SK-N-SH (cell line): ENCODE data around the gene CDC42EP3. TPM values are rescaled to one million over a fixed set of nuclear protein-coding genes. Genes with fewer than 3 reads are reported as not detected.

Experiments used
- CTCF ChIA-PET: fragments of 300-600, 350-600 bp; formaldehyde crosslinking; extraction: SDS; loops from one replicate; lab custom pipeline; 2021; lab: Yijun Ruan, JAX
- POLR2A ChIA-PET: fragments of 350-600 bp; sonication (Branson Sonifier 250); formaldehyde crosslinking; extraction: SDS; loops from one replicate; lab custom pipeline; 2020; ENCODE audit warnings: antibody characterized with exemption, inconsistent platforms; lab: Yijun Ruan, JAX
- DNase-seq: peaks from one replicate; pipeline ENCODE4 v3.0.0; 2012
- H2AFZ ChIP-seq: fragments of 200-600 bp; sonication (generic); 2 replicates; pipeline ENCODE4 v1.8.1; 2016; ENCODE audit warnings: antibody characterized with exemption, mild to moderate bottlenecking, low read depth
- H3F3A ChIP-seq: fragments of 200-600 bp; sonication (generic); replicated peaks from 2 replicates; pipeline ENCODE3; 2016; ENCODE audit warnings: antibody characterized with exemption, mild to moderate bottlenecking; ENCODE audit not compliant: insufficient read depth
- H3K27ac ChIP-seq, 2 experiments: fragments of 200-500 bp in 1 of 2; fragments of 200-600 bp in 1 of 2; sonication (Bioruptor generic) in 1 of 2; sonication (generic), shearing (Covaris generic) in 1 of 2; 2 replicates each; pipeline versions ENCODE4 v1.5.1 to v1.6.1; 2014 to 2016; ENCODE audit warnings: low read depth in 2 of 2, inconsistent platforms in 1 of 2, low read length in 1 of 2, mild to moderate bottlenecking in 1 of 2, mixed read lengths in 1 of 2
- H3K27me3 ChIP-seq: fragments of 200-600 bp; sonication (generic), shearing (Covaris generic); 2 replicates; pipeline ENCODE4 v1.6.1; 2016; ENCODE audit warnings: mixed run types; ENCODE audit not compliant: insufficient read depth
- H3K36me3 ChIP-seq, 2 experiments: fragments of 200-500 bp in 1 of 2; fragments of 200-600 bp in 1 of 2; sonication (Bioruptor generic) in 1 of 2; sonication (generic) in 1 of 2; replicated peaks in 1 of 2; 2 replicates each; pipeline versions ENCODE3 to v1.5.1; 2014 to 2016; ENCODE audit warnings: low read length in 1 of 2, mild to moderate bottlenecking in 1 of 2; ENCODE audit not compliant: insufficient read depth in 2 of 2, control insufficient read depth in 1 of 2
- H3K4me1 ChIP-seq, 2 experiments: fragments of 200-500 bp in 1 of 2; fragments of 200-600 bp in 1 of 2; sonication (Bioruptor generic) in 1 of 2; sonication (generic), shearing (Covaris generic) in 1 of 2; 2 replicates each; pipeline versions ENCODE4 v1.5.1 to v1.6.1; 2014 to 2016; ENCODE audit warnings: low read depth in 1 of 2, low read length in 1 of 2, mixed run types in 1 of 2; ENCODE audit not compliant: insufficient read depth in 2 of 2, control insufficient read depth in 1 of 2
- H3K4me2 ChIP-seq: fragments of 200-600 bp; sonication (generic), shearing (Covaris generic); 2 replicates; pipeline ENCODE4 v1.6.1; 2017; ENCODE audit warnings: mixed run types
- H3K4me3 ChIP-seq, 2 experiments: fragments of 200-500 bp in 1 of 2; fragments of 200-600 bp in 1 of 2; sonication (Bioruptor generic) in 1 of 2; sonication (generic), shearing (Covaris generic) in 1 of 2; 2 replicates each; pipeline versions ENCODE4 v1.5.1 to v1.8.1; 2014 to 2016; ENCODE audit warnings: low read depth in 2 of 2, inconsistent platforms in 1 of 2, low read length in 1 of 2, mild to moderate bottlenecking in 1 of 2, mixed read lengths in 1 of 2, moderate library complexity in 1 of 2
- H3K79me2 ChIP-seq: fragments of 200-600 bp; sonication (generic); 2 replicates; pipeline ENCODE4 v1.8.1; 2017; ENCODE audit warnings: mild to moderate bottlenecking; ENCODE audit not compliant: insufficient read depth
- H3K9ac ChIP-seq: fragments of 200-600 bp; sonication (generic); 2 replicates; pipeline ENCODE4 v1.6.1; 2017; ENCODE audit warnings: mixed run types
- H3K9me2 ChIP-seq: fragments of 200-600 bp; sonication (generic); 2 replicates; pipeline ENCODE4 v1.6.1; 2017; ENCODE audit warnings: mixed run types
- H3K9me3 ChIP-seq: fragments of 200-600 bp; sonication (generic); 2 replicates; pipeline ENCODE4 v1.6.1; 2017; ENCODE audit warnings: mixed run types, mild to moderate bottlenecking, moderate library complexity
- H4K20me1 ChIP-seq: fragments of 200-600 bp; sonication (generic); 2 replicates; pipeline ENCODE4 v1.6.1; 2017; ENCODE audit warnings: mild to moderate bottlenecking, mixed run types; ENCODE audit not compliant: insufficient read depth
- CHD2 ChIP-seq: fragments of 150-350 bp; IDR thresholded peaks from 2 replicates; pipeline ENCODE4 v1.6.1; 2018; ENCODE audit warnings: low read length; ENCODE audit not compliant: partially characterized antibody
- CTCF ChIP-seq: fragments of 200-600 bp; sonication (generic); IDR thresholded peaks from 2 replicates; pipeline ENCODE4 v1.6.1; 2017; ENCODE audit warnings: antibody characterized with exemption, mild to moderate bottlenecking, moderate library complexity
- ELF1 ChIP-seq: IDR thresholded peaks from 2 replicates; pipeline ENCODE4 v1.4.0; 2012
- EP300 ChIP-seq, 2 experiments: IDR thresholded peaks; 2 replicates each; pipeline versions ENCODE4 v1.4.0 to v1.6.1; 2012; ENCODE audit warnings: borderline replicate concordance in 1 of 2, low read depth in 1 of 2, low read length in 1 of 2
- GABPA ChIP-seq: IDR thresholded peaks from 2 replicates; pipeline ENCODE4 v1.4.0; 2012; ENCODE audit warnings: low read depth, mild to moderate bottlenecking
- JUND ChIP-seq: IDR thresholded peaks from 2 replicates; pipeline ENCODE4 v1.4.0; 2012
- NFIC ChIP-seq: IDR thresholded peaks from 2 replicates; pipeline ENCODE4 v1.4.0; 2012; ENCODE audit warnings: borderline replicate concordance
- PBX3 ChIP-seq: IDR thresholded peaks from 2 replicates; pipeline ENCODE4; 2012
- POLR2AphosphoS5 ChIP-seq: IDR thresholded peaks from 2 replicates; pipeline ENCODE4 v1.6.1; 2012; ENCODE audit warnings: low read depth, low read length
- RAD21 ChIP-seq: IDR thresholded peaks from 2 replicates; pipeline ENCODE4 v1.6.1; 2012; ENCODE audit warnings: mild to moderate bottlenecking, low read length
- RCOR1 ChIP-seq: fragments of 150-350 bp; IDR thresholded peaks from 2 replicates; pipeline ENCODE4 v1.6.1; 2017; ENCODE audit warnings: antibody characterized with exemption, low read length
- RXRA ChIP-seq: IDR thresholded peaks from 2 replicates; pipeline ENCODE4 v1.4.0; 2012; ENCODE audit warnings: low read depth, mild to moderate bottlenecking, borderline replicate concordance
- SIN3A ChIP-seq: IDR thresholded peaks from 2 replicates; pipeline ENCODE4 v1.6.1; 2012; ENCODE audit warnings: low read depth, mild to moderate bottlenecking, low read length, moderate library complexity, borderline replicate concordance
- TEAD4 ChIP-seq: IDR thresholded peaks from 2 replicates; pipeline ENCODE4 v1.4.0; 2012; ENCODE audit warnings: mild to moderate bottlenecking, borderline replicate concordance; ENCODE audit not compliant: insufficient read depth
- USF1 ChIP-seq: IDR thresholded peaks from 2 replicates; pipeline ENCODE4 v1.4.0; 2012; ENCODE audit warnings: low read depth, borderline replicate concordance
- YY1 ChIP-seq: IDR thresholded peaks from 2 replicates; pipeline ENCODE4 v1.4.0; 2012; ENCODE audit warnings: low read depth, mild to moderate bottlenecking
- WGBS: methylation state at CpG from one replicate; pipeline ENCODE4 v1.1.6; 2017; ENCODE audit warnings: low lambda C conversion rate; 5-methylcytosine and 5-hydroxymethylcytosine counted together
- polyA plus RNA-seq, 3 experiments: library from polyadenylated mRNA; depleted of rRNA; stranded (reverse); fragments of >200 nt; gene quantifications; 2 replicates each; pipeline ENCODE4 v1.2.3, GENCODE V29; 2012
- TF ChIP-seq, protein P1 (sequence below): fragments of 150-350 bp; IDR thresholded peaks from 2 replicates; pipeline ENCODE4 v1.6.1; 2017; ENCODE audit warnings: antibody characterized with exemption, low read length, low read depth, borderline replicate concordance

Gene CDC42EP3
- polyA plus RNA-seq, 1 of the 3 experiments (the other 2 are of a cell fraction), result 87.5 TPM

DNA sequence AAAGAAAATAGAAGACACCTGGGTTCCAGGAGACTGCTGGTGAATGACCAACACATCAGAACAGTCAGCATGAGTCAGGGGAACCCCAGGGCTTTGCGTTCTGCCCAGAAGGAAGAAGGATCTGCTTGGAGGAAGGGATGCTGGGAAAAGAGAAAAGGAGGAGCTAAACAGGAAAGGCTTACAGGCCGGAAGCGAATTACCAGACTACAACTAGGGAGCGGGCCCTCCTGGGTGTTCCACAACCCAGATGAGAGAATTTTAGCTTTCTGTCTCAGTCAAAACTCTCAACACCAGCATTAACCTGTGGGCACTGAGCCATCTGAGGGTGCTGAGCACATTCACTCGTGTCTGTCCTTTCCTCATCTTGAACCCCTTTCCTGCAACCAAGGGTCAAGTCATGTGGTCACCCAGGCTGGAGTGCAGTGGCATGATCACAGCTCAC, 19.2 kb downstream of the CDC42EP3 start (continued):
- TF ChIP-seq, protein P1, sequence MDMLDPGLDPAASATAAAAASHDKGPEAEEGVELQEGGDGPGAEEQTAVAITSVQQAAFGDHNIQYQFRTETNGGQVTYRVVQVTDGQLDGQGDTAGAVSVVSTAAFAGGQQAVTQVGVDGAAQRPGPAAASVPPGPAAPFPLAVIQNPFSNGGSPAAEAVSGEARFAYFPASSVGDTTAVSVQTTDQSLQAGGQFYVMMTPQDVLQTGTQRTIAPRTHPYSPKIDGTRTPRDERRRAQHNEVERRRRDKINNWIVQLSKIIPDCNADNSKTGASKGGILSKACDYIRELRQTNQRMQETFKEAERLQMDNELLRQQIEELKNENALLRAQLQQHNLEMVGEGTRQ, result no peak
- no peak for TF ChIP-seq YY1
- TF ChIP-seq CTCF, result no peak
- peak in 1 of 2 experiments; percentile 67; a peak in 1 of 4 replicates for TF ChIP-seq EP300 (IDR thresholded peaks at IDR 0.05; ENCODE audit: borderline replicate concordance in 1 of 2, low read depth in 1 of 2, low read length in 1 of 2)
- no peak for TF ChIP-seq RCOR1
- TF ChIP-seq RXRA, result peak; percentile 59; the same call in 1 of the 2 replicates
- TF ChIP-seq JUND, result peak; percentile 84
- no peak for TF ChIP-seq TEAD4
- 0 out of 2 replicates have a peak, but pooled peaks have one; percentile 24 for TF ChIP-seq GABPA

DNA sequence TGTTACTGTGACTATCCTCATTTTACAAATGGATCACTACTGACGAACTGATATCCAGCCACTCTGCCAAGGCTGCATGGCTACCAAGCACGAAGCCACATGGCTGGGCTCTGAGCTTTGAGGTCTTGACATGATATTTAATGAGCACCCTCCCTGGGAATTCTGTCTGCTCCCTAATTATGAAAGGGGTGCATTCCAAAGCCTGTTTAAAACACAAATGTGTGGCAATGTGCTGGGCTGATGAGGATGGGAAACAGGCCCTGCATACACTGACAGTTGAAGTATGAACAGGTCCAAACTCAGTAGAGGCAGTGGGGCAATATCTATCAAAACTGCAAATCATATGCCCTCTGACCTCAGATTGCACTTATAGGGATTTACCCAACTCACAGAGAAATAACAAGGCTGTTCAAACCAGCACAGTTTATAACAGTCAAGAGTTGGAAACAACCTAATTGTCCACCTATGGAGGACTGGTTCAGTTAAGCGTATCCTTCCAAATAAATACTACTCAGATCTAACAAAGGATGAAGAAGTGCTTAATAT, 20.8 kb downstream of the CDC42EP3 start:
- 96% methylated on average over 3 of the region's 3 CpGs for WGBS
- H3K4me2 ChIP-seq, result no peak overlapping the region
- no peak overlapping the region for H2AFZ ChIP-seq
- POLR2A ChIA-PET, result no interaction called here
- H3K9me2 ChIP-seq, result no peaks in the 10 kb centered on the region
- no peak for DNase-seq
- H3K27ac ChIP-seq, result peak overlapping the region in 1 of 2 experiments; percentile 77; a peak in 2 of 4 replicates
- no peak overlapping the region for H3K4me3 ChIP-seq
- H3K79me2 ChIP-seq, result peaks cover 100% of the 10 kb centered on the region
- H3K9me3 ChIP-seq, result no peaks in the 10 kb centered on the region
- H3K27me3 ChIP-seq, result no peaks in the 10 kb centered on the region
- H4K20me1 ChIP-seq, result peaks cover 66% of the 10 kb centered on the region
- H3K9ac ChIP-seq, result no peak overlapping the region
- TF ChIP-seq SIN3A (no peak), USF1 (no peak)
- peaks cover 80% of the 10 kb centered on the region for H3F3A ChIP-seq
- peaks cover 56 to 74% of the 10 kb centered on the region in 2 experiments for H3K36me3 ChIP-seq
- peaks cover 50 to 54% of the 10 kb centered on the region in 2 experiments for H3K4me1 ChIP-seq
- CTCF ChIA-PET, result interaction anchor here (0.7 to 1.2 kb wide), 3 partner anchors 12 to 182 kb away, joined by 3 to 4 read pairs (median 3); no protein-coding TSS in a partner anchor

GRCh38 chr2:37649518-37649917, 21.9 kb downstream of the CDC42EP3 start:
- POLR2A ChIA-PET, result no interaction called here
- H4K20me1 ChIP-seq, result peaks cover 60% of the 10 kb centered on the region
- TF ChIP-seq ELF1, result no peak
- TF ChIP-seq CHD2, result no peak
- TF ChIP-seq, protein P1, result no peak
- TF ChIP-seq NFIC, result no peak
- no peak for TF ChIP-seq POLR2AphosphoS5
- TF ChIP-seq PBX3, result no peak
- TF ChIP-seq RAD21, result no peak
- TF ChIP-seq YY1, result no peak
- TF ChIP-seq CTCF, result no peak

More at GRCh38 chr2:37649518-37649917, 21.9 kb downstream of the CDC42EP3 start:
- no peak overlapping the region for H3K4me3 ChIP-seq
- peaks cover 48 to 50% of the 10 kb centered on the region in 2 experiments for H3K4me1 ChIP-seq
- H3K4me2 ChIP-seq, result no peak overlapping the region
- H3K9me2 ChIP-seq, result no peaks in the 10 kb centered on the region
- no peak overlapping the region for H2AFZ ChIP-seq
- no peaks in the 10 kb centered on the region for H3K27me3 ChIP-seq
- peaks cover 100% of the 10 kb centered on the region for H3K79me2 ChIP-seq
- 90% methylated on average over 2 of the region's 3 CpGs for WGBS
- peaks cover 67 to 74% of the 10 kb centered on the region in 2 experiments for H3K36me3 ChIP-seq
- H3F3A ChIP-seq, result peaks cover 80% of the 10 kb centered on the region
- peak overlapping the region; percentile 3 to 77; a peak in 2 of 4 replicates for H3K27ac ChIP-seq
- DNase-seq, result no peak
- H3K9ac ChIP-seq, result no peak overlapping the region
- CTCF ChIA-PET, result no interaction called here
- no peaks in the 10 kb centered on the region for H3K9me3 ChIP-seq
